ENCODE data around the gene AGMAT.

AGMAT gene

GRCh38 chr1:15522551-15522950, 62.3 kb downstream of the AGMAT start:
- DNase-seq = no peak

Measured in suppressor macrophage treated with lipopolysaccharide for 1 hour (primary cell).